ENCODE data around the gene LSM3. TPM values are rescaled to one million over a fixed set of nuclear protein-coding genes. Genes with fewer than 3 reads are reported as not detected.

The LSM3 gene
- total and polyA plus RNA-seq, 7 donors, result 11.1 to 20.2 (median 14.1) TPM

DNA sequence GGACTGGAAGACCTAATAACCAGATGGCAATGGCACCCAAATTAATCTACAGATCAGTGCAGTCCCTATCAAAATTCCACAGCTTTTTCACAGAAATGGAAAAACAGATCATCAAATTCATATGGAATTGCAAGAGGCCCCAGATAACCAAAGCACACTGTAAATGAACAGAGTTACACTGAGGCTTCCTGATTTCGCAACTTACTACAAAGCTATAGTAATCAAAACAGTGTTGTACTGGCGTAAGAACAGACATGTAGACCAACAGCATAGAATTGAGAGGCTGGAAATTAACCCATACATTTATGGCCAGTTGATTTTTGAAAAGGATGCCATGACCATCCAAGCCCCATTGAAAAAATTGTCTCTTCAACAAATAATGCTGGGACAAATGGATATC lies 16.4 kb upstream of the LSM3 start:
- intact Hi-C loops (cut with DNase I), result no loop called here
- H3K27me3 ChIP-seq (ENCODE audit: insufficient read depth in 3 of 3, low read length in 2 of 3), result no peaks in the 10 kb centered on the region
- no peak overlapping the region for H3K27ac ChIP-seq
- ATAC-seq (no peak), DNase-seq (no peak)
- TF ChIP-seq CTCF (IDR thresholded peaks at IDR 0.05), result no peak
- 98 to 100% (median 98%) methylated on average over 2 of the region's 2 CpGs for WGBS, 3 donors
- peaks cover 15% of the 10 kb centered on the region for H3K9me3 ChIP-seq
- peaks cover 2% of the 10 kb centered on the region for H3K4me1 ChIP-seq
- H3K36me3 ChIP-seq (ENCODE audit: insufficient read depth in 1 of 2, low read depth in 1 of 2), result peaks cover 17 to 99% of the 10 kb centered on the region in 2 donors
- no peak overlapping the region for H3K4me3 ChIP-seq

DNA sequence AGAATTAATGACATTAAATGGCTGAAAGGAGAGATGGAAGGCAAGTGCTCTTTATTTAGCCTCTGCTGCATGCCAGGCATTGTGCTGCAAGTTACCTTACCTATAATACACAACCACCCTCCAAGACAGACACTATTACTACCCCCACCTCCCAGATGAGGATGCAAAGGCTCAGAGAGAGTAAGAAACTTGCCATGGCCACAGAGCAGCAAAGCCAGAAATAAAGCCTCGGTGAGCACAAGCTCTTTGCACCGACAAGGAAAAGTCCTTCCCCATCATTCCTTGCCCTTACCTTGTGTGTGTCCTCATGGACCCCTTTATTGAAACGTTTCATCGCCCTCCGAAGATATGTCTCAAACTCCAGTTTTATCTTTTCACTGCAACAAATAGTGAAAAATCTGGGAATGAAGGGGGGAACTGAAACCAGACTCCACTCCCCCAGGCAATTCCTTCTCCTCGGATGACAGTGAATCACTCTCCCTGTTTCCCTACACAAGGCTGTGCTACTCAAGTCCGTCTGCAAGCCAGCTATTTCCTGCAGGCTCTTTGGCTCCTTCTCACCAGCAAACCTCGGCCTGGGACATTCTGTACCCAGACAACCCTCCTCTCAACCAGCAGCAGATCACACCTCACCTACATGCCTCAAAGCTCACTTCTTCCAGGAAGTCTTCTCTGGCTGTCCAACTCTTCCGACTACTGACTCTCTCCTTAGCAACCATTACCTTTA lies 11.6 kb upstream of the LSM3 start:
- Histone ChIP-seq H3K27ac (no peak overlapping the region), H3K4me3 (no peak overlapping the region), H3K36me3 (ENCODE audit: insufficient read depth in 1 of 2, low read depth in 1 of 2) (peaks cover 14 to 100% of the 10 kb centered on the region in 2 donors), H3K27me3 (ENCODE audit: insufficient read depth in 3 of 3, low read length in 2 of 3) (no peaks in the 10 kb centered on the region), H3K4me1 (no peaks in the 10 kb centered on the region), H3K9me3 (peaks cover 4% of the 10 kb centered on the region)
- ATAC-seq (peak in 3 of 4 donors; percentile 90 to 92 (median 90)), DNase-seq (no peak)
- intact Hi-C loops (cut with DNase I), result no loop called here
- no peak for TF ChIP-seq CTCF (IDR thresholded peaks at IDR 0.05)
- 72 to 89% (median 79%) methylated on average over 9 of the region's 9 CpGs for WGBS, 3 donors

GRCh38 chr3:14169435-14169834 lies 9.2 kb upstream of the LSM3 start:
- H3K27ac ChIP-seq, result no peak overlapping the region
- H3K4me1 ChIP-seq, result no peaks in the 10 kb centered on the region
- TF ChIP-seq CTCF (IDR thresholded peaks at IDR 0.05), result no peak
- intact Hi-C loops (cut with DNase I), result no loop called here
- DNase-seq (no peak), ATAC-seq (no peak)
- no peak overlapping the region for H3K4me3 ChIP-seq
- H3K27me3 ChIP-seq (ENCODE audit: insufficient read depth in 3 of 3, low read length in 2 of 3), result no peaks in the 10 kb centered on the region
- WGBS, 3 donors, result 91% methylated on average over 2 of the region's 2 CpGs
- H3K36me3 ChIP-seq (ENCODE audit: insufficient read depth in 1 of 2, low read depth in 1 of 2), result peaks cover 12 to 84% of the 10 kb centered on the region in 2 donors
- H3K9me3 ChIP-seq, result no peaks in the 10 kb centered on the region

GRCh38 chr3:14169871-14170270 lies 8.7 kb upstream of the LSM3 start:
- peaks cover 12 to 80% of the 10 kb centered on the region in 2 donors for H3K36me3 ChIP-seq (ENCODE audit: insufficient read depth in 1 of 2, low read depth in 1 of 2)
- no peak for TF ChIP-seq CTCF (IDR thresholded peaks at IDR 0.05)
- H3K9me3 ChIP-seq, result no peaks in the 10 kb centered on the region
- ATAC-seq (no peak), DNase-seq (no peak)
- intact Hi-C loops (cut with DNase I), result no loop called here
- H3K27ac ChIP-seq, result no peak overlapping the region
- no peak overlapping the region for H3K4me3 ChIP-seq
- no peaks in the 10 kb centered on the region for H3K27me3 ChIP-seq (ENCODE audit: insufficient read depth in 3 of 3, low read length in 2 of 3)
- H3K4me1 ChIP-seq, result no peaks in the 10 kb centered on the region
